Spleen (tissue), 11 donors: ENCODE data around the gene CSHL1. TPM values are rescaled to one million over a fixed set of nuclear protein-coding genes. Genes with fewer than 3 reads are reported as not detected.

ENCODE experiments used
- DNase-seq: peaks from one replicate; pipeline ENCODE4 v3.0.0-alpha.2; 2020
- H3K27ac ChIP-seq, 8 donors: fragments of 200-600 bp; sonication (generic) in 7 of 8; 1 replicate in 4 of 8; 2 replicates in 4 of 8; pipeline versions ENCODE4 v1.5.0 to v1.8.0; 2016 to 2021; ENCODE audit warnings: inconsistent platforms in 4 of 8, mild to moderate bottlenecking in 4 of 8, moderate library complexity in 1 of 8
- H3K27me3 ChIP-seq, 7 donors: fragments of 200-600 bp; sonication (generic) in 6 of 7; replicated peaks in 1 of 7; 1 replicate in 4 of 7; 2 replicates in 3 of 7; pipeline versions ENCODE4 v1.5.0 to v1.8.0; 2016 to 2021; ENCODE audit warnings: inconsistent platforms in 3 of 7, mild to moderate bottlenecking in 1 of 7
- H3K36me3 ChIP-seq, 6 donors: fragments of 200-600 bp; sonication (generic) in 5 of 6; 1 replicate in 4 of 6; 2 replicates in 2 of 6; pipeline versions ENCODE4 v1.5.0 to v1.8.0; 2016 to 2021; ENCODE audit warnings: inconsistent platforms in 2 of 6
- H3K4me1 ChIP-seq, 6 donors: fragments of 200-600 bp; sonication (generic) in 5 of 6; 1 replicate in 3 of 6; 2 replicates in 3 of 6; pipeline versions ENCODE4 v1.5.0 to v1.8.0; 2016 to 2021; ENCODE audit warnings: inconsistent platforms in 3 of 6
- H3K4me3 ChIP-seq, 8 donors: fragments of 200-600 bp; sonication (generic) in 7 of 8; 1 replicate in 4 of 8; 2 replicates in 4 of 8; pipeline versions ENCODE4 v1.5.0 to v1.8.0; 2016 to 2021; ENCODE audit warnings: inconsistent platforms in 4 of 8, mild to moderate bottlenecking in 4 of 8, moderate library complexity in 2 of 8
- H3K9me3 ChIP-seq, 8 donors: fragments of 200-600 bp; sonication (generic) in 7 of 8; 1 replicate in 4 of 8; 2 replicates in 4 of 8; pipeline versions ENCODE4 v1.5.0 to v1.8.0; 2016 to 2021; ENCODE audit warnings: inconsistent platforms in 4 of 8
- POLR2A ChIP-seq, 3 donors: fragments of 450-650 bp; IDR thresholded peaks; one replicate each; pipeline ENCODE4 v1.5.1; 2017; ENCODE audit warnings: antibody characterized with exemption in 3 of 3, mild to moderate bottlenecking in 1 of 3
- POLR2AphosphoS5 ChIP-seq, 3 donors: sonication (generic); formaldehyde crosslinking; IDR thresholded peaks; one replicate each; pipeline ENCODE4 v1.5.1; 2017; ENCODE audit warnings: antibody characterized with exemption in 3 of 3
- WGBS, 5 donors: extraction: QIAGEN DNeasy Blood & Tissue Kit in 3 of 5; methylation state at CpG; one replicate each; pipeline versions ENCODE4 v1.1.5 to v1.1.7; 2013 to 2018; 5-methylcytosine and 5-hydroxymethylcytosine counted together
- intact Hi-C: fragments of 100-400 bp; cut with DNase I; formaldehyde crosslinking; loops from one replicate; pipeline ENCODE4 v1.15.0; 2023; ENCODE audit warnings: low total_unique reads
- polyA plus RNA-seq, 3 donors: library from polyadenylated mRNA; stranded (reverse); fragments of 200-250 nt; gene quantifications; one replicate each; pipeline ENCODE4 v1.2.1, GENCODE V29; 2013
- total RNA-seq, 7 donors: library from RNA; depleted of rRNA in 3 of 7; stranded (reverse); fragments of >200 nt in 3 of 7; fragmentation: NEBNext Ultra II Directional in 4 of 7; extraction: Animal tissue kit (Norgen Biotek cat#: 25700) in 4 of 7; gene quantifications; one replicate each; pipeline versions ENCODE4 v1.1.0 to v1.2.1, GENCODE V29; 2016 to 2021
- TF ChIP-seq, protein P1 (sequence below), 11 experiments: fragments of 200-600 bp in 7 of 11; fragments of 450-650 bp in 4 of 11; sonication (generic) in 4 of 11; IDR thresholded peaks in 8 of 11; conservative IDR thresholded peaks in 3 of 11; 1 replicate in 7 of 11; 2 replicates in 4 of 11; pipeline versions ENCODE4 v1.4.0 to v1.8.0; 2016 to 2021; ENCODE audit warnings: antibody characterized with exemption in 11 of 11, inconsistent platforms in 4 of 11, mild to moderate bottlenecking in 1 of 11
- donor health status: healthy with polysubstance abuse.
- donor health status: DM: no; HTN: no; CAD: no; lungs with moderate emphysema.
- donor health status: DM: no; HTN: no; CAD: no.
- donor health status: Bipolar disorder and iron deficiency.
- donor health status: healthy.
- donor health status: DM: no; HTN: no; CAD: no.
- donor health status: DM: yes; HTN: yes; CAD: no.

The CSHL1 gene
- total and polyA plus RNA-seq, 10 donors: 0.06 TPM; not detected in 9

DNA sequence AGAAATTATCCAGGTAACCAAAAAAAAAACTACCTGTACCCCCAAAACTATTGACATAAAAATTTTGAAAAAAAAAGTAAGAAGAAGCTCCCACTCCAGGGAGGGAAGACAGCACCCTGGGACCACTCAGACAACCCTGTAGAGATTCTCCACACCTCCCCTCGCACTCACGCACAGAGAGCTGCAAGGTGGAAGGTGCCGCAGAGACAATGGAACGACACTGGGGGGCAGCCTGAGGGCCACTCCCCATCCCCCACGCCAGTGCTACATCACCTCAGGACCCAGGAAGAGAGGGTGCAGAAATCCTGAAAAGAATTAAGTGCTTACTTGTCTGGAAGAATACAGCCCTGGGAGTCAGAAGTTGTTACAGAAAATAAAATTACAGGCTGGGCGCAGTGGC lies 26.3 kb upstream of the CSHL1 start:
- H3K27me3 ChIP-seq: no peaks in the 10 kb centered on the region
- no peaks in the 10 kb centered on the region for H3K36me3 ChIP-seq
- peaks cover 0 to 61% (median 32%) of the 10 kb centered on the region in 6 donors for H3K4me1 ChIP-seq
- WGBS, 5 donors: 85 to 95% (median 90%) methylated on average over 6 of the region's 6 CpGs
- intact Hi-C loops: no loop called here
- no peak overlapping the region for H3K27ac ChIP-seq
- no peak for DNase-seq
- H3K9me3 ChIP-seq: no peaks in the 10 kb centered on the region
- no peak overlapping the region for H3K4me3 ChIP-seq
- TF ChIP-seq POLR2A (IDR thresholded peaks at IDR 0.05) (no peak), POLR2AphosphoS5 (IDR thresholded peaks at IDR 0.05) (no peak)
- TF ChIP-seq, protein P1, sequence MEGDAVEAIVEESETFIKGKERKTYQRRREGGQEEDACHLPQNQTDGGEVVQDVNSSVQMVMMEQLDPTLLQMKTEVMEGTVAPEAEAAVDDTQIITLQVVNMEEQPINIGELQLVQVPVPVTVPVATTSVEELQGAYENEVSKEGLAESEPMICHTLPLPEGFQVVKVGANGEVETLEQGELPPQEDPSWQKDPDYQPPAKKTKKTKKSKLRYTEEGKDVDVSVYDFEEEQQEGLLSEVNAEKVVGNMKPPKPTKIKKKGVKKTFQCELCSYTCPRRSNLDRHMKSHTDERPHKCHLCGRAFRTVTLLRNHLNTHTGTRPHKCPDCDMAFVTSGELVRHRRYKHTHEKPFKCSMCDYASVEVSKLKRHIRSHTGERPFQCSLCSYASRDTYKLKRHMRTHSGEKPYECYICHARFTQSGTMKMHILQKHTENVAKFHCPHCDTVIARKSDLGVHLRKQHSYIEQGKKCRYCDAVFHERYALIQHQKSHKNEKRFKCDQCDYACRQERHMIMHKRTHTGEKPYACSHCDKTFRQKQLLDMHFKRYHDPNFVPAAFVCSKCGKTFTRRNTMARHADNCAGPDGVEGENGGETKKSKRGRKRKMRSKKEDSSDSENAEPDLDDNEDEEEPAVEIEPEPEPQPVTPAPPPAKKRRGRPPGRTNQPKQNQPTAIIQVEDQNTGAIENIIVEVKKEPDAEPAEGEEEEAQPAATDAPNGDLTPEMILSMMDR (IDR thresholded peaks at IDR 0.05 in 8 of 11, conservative IDR thresholded peaks at IDR 0.05 in 3 of 11): no peak

DNA sequence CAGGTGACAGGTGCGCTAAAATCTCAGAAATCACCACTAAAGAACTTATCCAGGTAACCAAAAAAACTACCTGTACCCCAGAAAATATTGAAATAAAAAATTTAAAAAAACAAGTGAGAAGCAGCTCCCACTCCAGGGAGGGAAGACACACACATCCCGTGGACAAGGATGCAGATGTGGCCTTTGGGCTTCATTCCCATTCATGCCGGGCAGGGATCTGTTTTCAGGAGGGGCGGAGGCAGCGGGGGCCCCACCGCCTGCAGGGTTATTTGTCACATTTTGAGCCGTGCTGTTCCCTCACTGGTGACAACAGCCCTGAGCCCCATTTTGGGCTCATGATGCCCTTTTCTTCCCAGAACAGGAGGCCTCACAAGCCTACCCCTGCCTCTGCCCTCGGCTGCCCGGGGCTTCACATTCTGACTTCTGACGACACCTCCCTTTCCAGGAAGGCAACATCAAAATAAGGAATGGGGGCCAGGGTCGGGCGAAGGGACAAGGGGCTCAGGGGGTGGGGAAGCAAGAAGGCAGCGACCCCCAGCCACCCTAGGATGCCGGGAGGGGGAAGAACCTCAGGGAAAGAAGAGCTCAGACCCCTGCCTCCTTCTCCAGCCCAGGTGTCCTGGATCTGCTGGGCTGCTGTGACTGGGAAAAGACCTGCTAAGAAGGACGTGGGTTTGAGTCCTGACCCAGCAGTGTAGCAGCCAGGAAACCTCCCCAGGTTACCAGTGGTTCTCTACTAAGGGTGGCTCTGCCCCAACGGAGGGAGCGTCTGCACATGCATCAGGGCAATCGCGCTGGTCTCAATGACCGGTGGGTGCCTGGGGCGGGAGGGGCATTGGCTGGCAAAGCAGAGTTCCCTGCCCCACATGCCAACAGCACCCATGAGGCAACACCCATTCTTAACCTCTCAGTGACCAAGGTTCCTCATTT lies 23.4 kb upstream of the CSHL1 start:
- intact Hi-C loops: no loop called here
- no peak for DNase-seq
- Histone ChIP-seq H3K36me3 (peaks cover 0 to 16% (median 9%) of the 10 kb centered on the region in 6 donors), H3K27me3 (no peaks in the 10 kb centered on the region), H3K4me1 (peaks cover 20 to 80% (median 59%) of the 10 kb centered on the region in 6 donors), H3K27ac (peak overlapping the region in 5 of 8 donors; percentile 8 to 92 (median 41)), H3K4me3 (peak overlapping the region in 1 of 8 donors; percentile 41), H3K9me3 (no peaks in the 10 kb centered on the region)
- no peak for TF ChIP-seq POLR2AphosphoS5 (IDR thresholded peaks at IDR 0.05)
- no peak for TF ChIP-seq POLR2A (IDR thresholded peaks at IDR 0.05)
- TF ChIP-seq, protein P1 (IDR thresholded peaks at IDR 0.05 in 8 of 11, conservative IDR thresholded peaks at IDR 0.05 in 3 of 11): no peak
- 78 to 80% (median 80%) methylated on average over 21 of the region's 21 CpGs for WGBS, 5 donors

DNA sequence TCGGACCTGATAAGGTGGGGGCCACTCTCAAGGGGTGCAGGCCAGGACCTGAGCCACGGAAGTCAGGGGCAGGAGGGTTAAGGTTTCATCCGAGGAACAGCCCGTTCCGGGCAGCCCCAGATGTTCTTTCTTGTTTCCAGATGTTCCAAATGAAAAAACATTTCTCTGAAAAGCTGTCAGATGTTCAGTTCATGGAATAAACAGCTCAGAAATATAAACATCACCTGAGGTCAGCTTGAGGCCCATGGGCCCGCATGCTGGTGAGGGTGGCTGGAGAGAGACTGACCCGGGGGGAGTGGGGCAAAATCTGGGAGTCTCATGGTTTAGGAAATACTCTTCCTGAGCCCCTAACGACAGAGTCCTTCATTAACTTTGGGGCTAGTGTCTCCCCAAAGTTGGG lies 22.5 kb upstream of the CSHL1 start:
- peak overlapping the region in 4 of 8 donors; percentile 85 to 94 (median 90) for H3K27ac ChIP-seq
- peak overlapping the region in 1 of 8 donors; percentile 95 for H3K4me3 ChIP-seq
- no peaks in the 10 kb centered on the region for H3K9me3 ChIP-seq
- H3K36me3 ChIP-seq: peaks cover 0 to 25% (median 17%) of the 10 kb centered on the region in 6 donors
- intact Hi-C loops: no loop called here
- H3K4me1 ChIP-seq: peaks cover 27 to 80% (median 60%) of the 10 kb centered on the region in 6 donors
- WGBS, 5 donors: 90 to 95% (median 91%) methylated on average over 8 of the region's 8 CpGs
- H3K27me3 ChIP-seq: no peaks in the 10 kb centered on the region
- TF ChIP-seq POLR2AphosphoS5 (IDR thresholded peaks at IDR 0.05) (no peak), POLR2A (IDR thresholded peaks at IDR 0.05) (no peak)
- TF ChIP-seq, protein P1 (IDR thresholded peaks at IDR 0.05 in 8 of 11, conservative IDR thresholded peaks at IDR 0.05 in 3 of 11): no peak
- no peak for DNase-seq

DNA sequence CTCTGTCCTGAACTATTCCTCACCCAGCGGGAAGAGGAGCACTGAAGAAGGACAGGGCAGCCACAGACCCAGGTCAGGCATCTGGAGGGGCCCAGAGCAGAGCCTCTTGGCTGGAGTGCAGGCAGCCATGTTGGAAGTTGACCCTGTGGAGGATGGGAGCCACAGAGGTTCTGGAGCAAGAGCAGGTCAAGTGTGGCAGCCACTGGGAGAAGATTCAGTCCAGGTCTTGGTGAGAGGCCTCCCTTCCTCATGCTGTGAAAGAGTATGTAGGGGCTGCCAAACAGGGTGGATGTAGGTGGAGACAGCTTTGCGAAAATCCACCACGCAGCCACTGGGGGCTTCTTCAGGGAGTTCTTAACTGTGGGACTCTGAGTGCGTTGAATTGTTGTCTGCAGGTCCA lies 21.7 kb upstream of the CSHL1 start:
- WGBS, 5 donors: 67 to 90% (median 73%) methylated on average over 4 of the region's 4 CpGs
- peaks cover 28 to 80% (median 66%) of the 10 kb centered on the region in 6 donors for H3K4me1 ChIP-seq
- TF ChIP-seq POLR2AphosphoS5 (IDR thresholded peaks at IDR 0.05) (no peak), POLR2A (IDR thresholded peaks at IDR 0.05) (no peak)
- TF ChIP-seq, protein P1 (IDR thresholded peaks at IDR 0.05 in 8 of 11, conservative IDR thresholded peaks at IDR 0.05 in 3 of 11): no peak
- H3K9me3 ChIP-seq: no peaks in the 10 kb centered on the region
- peak overlapping the region in 7 of 8 donors; percentile 51 to 95 (median 73) for H3K4me3 ChIP-seq
- no peak for DNase-seq
- intact Hi-C loops: no loop called here
- peak overlapping the region; percentile 80 to 94 (median 86) for H3K27ac ChIP-seq
- no peaks in the 10 kb centered on the region for H3K27me3 ChIP-seq
- peaks cover 0 to 34% (median 19%) of the 10 kb centered on the region in 6 donors for H3K36me3 ChIP-seq
